HG03060 (cell line): ENCODE results near the gene WNK1.

ENCODE experiments used
- ATAC-seq: cut with Tn5 transposase; IDR thresholded peaks from one replicate; pipeline ENCODE4 v1.9.1; 2021; ENCODE audit warnings: low read depth, moderate number of reproducible peaks; ENCODE audit not compliant: unreplicated experiment

The WNK1 gene

GRCh38 chr12:938810-939209, 186.4 kb downstream of the WNK1 start:
- ATAC-seq: no peak

DNA sequence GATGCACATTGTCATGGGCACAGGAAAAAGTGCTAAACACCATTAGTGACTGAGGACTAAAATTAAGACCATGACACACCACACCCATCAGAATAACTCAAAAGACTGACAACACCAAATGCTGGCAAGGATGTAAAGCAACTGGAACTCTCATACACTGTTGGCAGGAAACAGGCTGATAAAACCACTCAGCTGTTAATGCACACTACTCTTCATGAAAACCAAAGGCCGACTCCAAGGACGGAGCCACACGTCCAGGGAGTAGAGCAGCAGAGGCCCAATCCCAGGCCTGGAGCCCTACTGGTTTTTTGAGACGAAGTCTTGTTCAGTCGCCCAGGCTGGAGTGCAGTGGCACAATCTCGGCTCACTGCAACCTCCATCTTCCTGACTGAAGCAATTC, 190.7 kb downstream of the WNK1 start:
- ATAC-seq: no peak

- no peak for ATAC-seq
These were observed 191.8 kb downstream of the WNK1 start for GRCh38 chr12:944211-944610.

- ATAC-seq: no peak
These were observed 193.8 kb downstream of the WNK1 start for GRCh38 chr12:946212-946611.

GRCh38 chr12:946631-947030, 194.3 kb downstream of the WNK1 start:
- no peak for ATAC-seq

DNA sequence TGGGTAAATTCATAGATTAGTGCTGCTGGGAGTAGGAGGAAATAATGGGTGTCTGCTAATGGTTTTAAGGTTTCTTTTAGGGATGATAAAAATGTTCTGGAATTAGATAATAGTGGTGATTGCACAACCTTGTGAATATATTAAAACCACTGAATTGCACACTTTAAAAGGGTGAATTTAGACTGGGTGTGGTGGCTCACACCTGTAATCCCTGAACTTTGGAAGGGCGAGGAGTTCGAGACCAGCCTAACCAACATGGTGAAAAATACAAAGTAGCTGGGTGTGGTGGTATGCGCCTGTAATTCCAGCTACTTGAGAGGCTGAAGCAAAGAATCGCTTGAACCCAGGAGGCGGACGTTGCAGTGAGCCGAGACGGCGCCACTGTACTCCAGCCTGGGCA, 195.9 kb downstream of the WNK1 start:
- ATAC-seq: no peak

DNA sequence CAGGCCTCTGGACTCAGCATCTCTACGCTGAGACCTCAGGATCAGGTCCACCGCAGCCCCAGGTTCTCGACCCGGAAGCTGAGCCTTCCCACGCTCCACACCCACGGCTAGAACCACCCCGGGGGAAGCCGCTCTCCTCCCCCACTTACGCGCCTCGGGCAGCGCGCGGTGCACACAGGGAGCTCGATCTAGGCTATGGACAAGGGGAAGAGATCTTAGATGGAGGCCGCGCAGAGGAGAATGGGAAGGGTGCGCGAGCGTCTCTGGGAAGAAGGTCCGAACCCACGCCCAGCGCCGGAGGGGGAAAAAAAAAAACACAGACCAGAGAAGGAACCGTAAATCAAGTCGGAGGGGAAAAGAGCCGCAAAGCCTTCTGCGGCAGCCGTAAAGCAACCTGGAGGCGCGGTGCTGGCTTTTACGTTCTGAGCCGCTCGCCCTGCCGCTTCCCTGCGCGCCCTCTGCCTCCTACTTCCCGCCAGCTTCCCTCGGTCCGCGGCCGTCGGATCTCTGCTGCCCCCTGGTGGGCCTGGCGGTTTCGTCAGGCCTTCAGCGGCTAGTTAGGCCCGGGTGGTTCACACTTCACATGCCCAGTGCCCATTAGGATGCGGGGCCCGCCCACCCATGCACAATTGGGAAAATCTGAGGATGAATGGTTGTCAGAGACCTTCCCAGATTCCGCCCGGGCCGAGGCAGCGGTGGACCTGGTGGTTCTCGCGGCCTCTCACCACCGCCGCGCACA, 197.2 kb downstream of the WNK1 start, which contains the start of gene RAD52:
RAD52 (minus strand) TSS at position 242 of the 739 bp plus-strand sequence. CDS start 16,636 bp downstream, outside the sequence.
- ATAC-seq: peak; percentile 79

DNA sequence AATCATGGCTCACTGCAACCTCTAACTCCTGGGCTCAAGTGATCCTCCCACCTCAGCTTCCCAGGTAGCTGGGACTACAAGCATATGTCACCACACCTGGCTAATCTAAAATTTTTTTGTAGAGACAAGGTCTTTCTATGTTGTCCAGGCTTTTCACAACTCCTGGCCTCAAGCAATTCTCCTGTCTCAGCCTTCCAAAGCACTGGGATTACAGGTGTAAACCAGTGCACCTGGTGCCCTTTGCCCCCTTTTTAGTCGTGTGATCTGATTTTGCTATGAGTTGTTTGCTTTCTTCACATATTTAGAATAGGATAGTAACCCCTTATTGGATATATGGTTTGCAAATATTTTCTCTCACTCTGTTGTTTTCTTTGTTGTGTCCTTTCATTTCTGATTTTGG, 198.8 kb downstream of the WNK1 start:
- no peak for ATAC-seq

- no peak for ATAC-seq
These were observed 201.4 kb downstream of the WNK1 start for GRCh38 chr12:953776-954175.

- ATAC-seq: no peak
These were observed 202.4 kb downstream of the WNK1 start for GRCh38 chr12:954741-955140.

GRCh38 chr12:955939-956338, 203.6 kb downstream of the WNK1 start:
- no peak for ATAC-seq

DNA sequence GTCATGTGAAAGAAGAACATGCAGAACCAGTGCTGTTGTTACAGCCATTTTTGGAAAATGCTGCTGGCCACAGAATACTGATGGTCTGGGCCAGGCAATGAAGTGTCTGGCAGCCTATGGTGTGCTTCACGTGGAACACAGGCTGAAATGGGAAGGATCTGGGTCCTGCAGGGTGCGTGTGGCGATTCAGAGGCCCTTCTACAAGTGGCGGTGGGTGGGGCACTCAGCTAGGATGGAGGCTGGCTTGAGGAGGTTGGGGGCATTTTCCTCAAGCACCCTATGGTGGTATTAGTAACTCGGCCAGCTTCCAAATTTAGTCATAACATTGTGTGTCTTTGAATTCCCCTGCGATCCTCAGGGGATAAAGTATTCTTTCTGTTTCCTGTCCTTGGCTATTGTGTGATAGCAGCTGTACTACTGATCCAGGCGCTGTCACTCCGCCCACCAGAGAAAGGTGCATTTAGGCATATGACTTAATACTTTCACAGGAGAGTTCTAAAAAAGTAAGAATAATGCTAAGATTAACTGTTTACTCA, 206.3 kb downstream of the WNK1 start:
- ATAC-seq: peak; percentile 67
